ENCODE results near the gene BORCS5. TPM values are rescaled to one million over a fixed set of nuclear protein-coding genes. Genes with fewer than 3 reads are reported as not detected.
A peak's percentile ranks its signal among the peaks of the same experiment; 100 is the strongest.

BORCS5 gene
- polyA plus RNA-seq, 2 of the 4 experiments (the other 2 are of a cell fraction): 5.1 to 10.2 TPM

GRCh38 chr12:12439636-12440035, 82.8 kb downstream of the BORCS5 start:
- no peak overlapping the region for H3K4me3 ChIP-seq
- H3K27ac ChIP-seq: peak overlapping the region; percentile 68 to 84
- TF ChIP-seq MAZ (IDR thresholded peaks at IDR 0.05; ENCODE audit: borderline replicate concordance, low read depth, low read length): no peak
- no peak for TF ChIP-seq CHD4 (IDR thresholded peaks at IDR 0.05; ENCODE audit: borderline replicate concordance)
- TF ChIP-seq CHD2 (IDR thresholded peaks at IDR 0.05; ENCODE audit: low read length, partially characterized antibody): no peak
- peak; percentile 75 to 91 for TF ChIP-seq CEBPB (IDR thresholded peaks at IDR 0.05)
- peak; percentile 86 for TF ChIP-seq FOSL2 (IDR thresholded peaks at IDR 0.05)
- TF ChIP-seq FOSL2 (CRISPR knock-in tag; IDR thresholded peaks at IDR 0.05): peak; percentile 85
- TF ChIP-seq EP300 (IDR thresholded peaks at IDR 0.05): peak; percentile 70 to 88; a peak in 3 of 5 replicates
- TF ChIP-seq NPAS2 (CRISPR knock-in tag; IDR thresholded peaks at IDR 0.05; ENCODE audit: borderline replicate concordance): no peak
- no peak for TF ChIP-seq HEYL (CRISPR knock-in tag; IDR thresholded peaks at IDR 0.05)
- peak; percentile 77 for TF ChIP-seq HES2 (IDR thresholded peaks at IDR 0.05)
- 0 out of 2 replicates have a peak, but pooled peaks have one; percentile 18 for TF ChIP-seq HOXB5 (CRISPR knock-in tag; IDR thresholded peaks at IDR 0.05)
- TF ChIP-seq PBX3 (IDR thresholded peaks at IDR 0.05): 0 out of 2 replicates have a peak, but pooled peaks have one; percentile 27
- no peak for TF ChIP-seq SREBF2 (IDR thresholded peaks at IDR 0.05)
- peak; percentile 51 for TF ChIP-seq MAX (IDR thresholded peaks at IDR 0.05)
- no peak for TF ChIP-seq POLR2A (IDR thresholded peaks at IDR 0.05; ENCODE audit: low read length)
- TF ChIP-seq HOXB13 (CRISPR knock-in tag; IDR thresholded peaks at IDR 0.05; ENCODE audit: low read depth): no peak
- no peak for TF ChIP-seq ELK1 (IDR thresholded peaks at IDR 0.05; ENCODE audit: low read depth, low read length)
- TF ChIP-seq JUNB (IDR thresholded peaks at IDR 0.05): peak; percentile 89
- peak; percentile 71 to 76; a peak in 3 of 5 replicates for TF ChIP-seq JUN (IDR thresholded peaks at IDR 0.05)
- TF ChIP-seq REST (IDR thresholded peaks at IDR 0.05): no peak
- TF ChIP-seq NFE2L2 (conservative IDR thresholded peaks at IDR 0.05; ENCODE audit: low read length): no peak
- peak; percentile 48; the same call in 1 of the 2 replicates for TF ChIP-seq GATA3 (IDR thresholded peaks at IDR 0.05; ENCODE audit: borderline replicate concordance)
- TF ChIP-seq SMC3 (IDR thresholded peaks at IDR 0.05): peak; percentile 26; the same call in 1 of the 3 replicates
- TF ChIP-seq USF2 (IDR thresholded peaks at IDR 0.05): no peak
- TF ChIP-seq BCL3 (IDR thresholded peaks at IDR 0.05): peak; percentile 62; the same call in 1 of the 3 replicates
- H3K4me2 ChIP-seq: peak overlapping the region; percentile 47
- POLR2A ChIA-PET: no interaction called here
- DNase-seq (ENCODE audit: low read depth in 1 of 2, low spot score in 1 of 2) (peak; percentile 41 to 77), FAIRE-seq (peak; percentile 80), ATAC-seq (peak; percentile 93 to 96)
- WGBS (ENCODE audit: missing lambda C conversion rate): 34% methylated on average over 6 of the region's 6 CpGs
- peaks cover 62% of the 10 kb centered on the region for H3K4me1 ChIP-seq
- H3K9me3 ChIP-seq: 0 out of 3 replicates have a peak, but pooled peaks cover 3% of the 10 kb centered on the region
- CTCF ChIA-PET: no interaction called here
